HG03432 (cell line): ENCODE results near the gene PRR18.
A peak's percentile ranks its signal among the peaks of the same experiment; 100 is the strongest.
"Not testable (repeated sequence)": the region's sequence is repeated elsewhere in the genome, so short reads cannot be mapped to it uniquely, and the experiment has no call there.

Source experiments
- ATAC-seq: cut with Tn5 transposase; IDR thresholded peaks from one replicate; pipeline ENCODE4 v1.9.1; 2021; ENCODE audit warnings: mild to moderate bottlenecking, moderate library complexity; ENCODE audit not compliant: unreplicated experiment

PRR18 gene

DNA sequence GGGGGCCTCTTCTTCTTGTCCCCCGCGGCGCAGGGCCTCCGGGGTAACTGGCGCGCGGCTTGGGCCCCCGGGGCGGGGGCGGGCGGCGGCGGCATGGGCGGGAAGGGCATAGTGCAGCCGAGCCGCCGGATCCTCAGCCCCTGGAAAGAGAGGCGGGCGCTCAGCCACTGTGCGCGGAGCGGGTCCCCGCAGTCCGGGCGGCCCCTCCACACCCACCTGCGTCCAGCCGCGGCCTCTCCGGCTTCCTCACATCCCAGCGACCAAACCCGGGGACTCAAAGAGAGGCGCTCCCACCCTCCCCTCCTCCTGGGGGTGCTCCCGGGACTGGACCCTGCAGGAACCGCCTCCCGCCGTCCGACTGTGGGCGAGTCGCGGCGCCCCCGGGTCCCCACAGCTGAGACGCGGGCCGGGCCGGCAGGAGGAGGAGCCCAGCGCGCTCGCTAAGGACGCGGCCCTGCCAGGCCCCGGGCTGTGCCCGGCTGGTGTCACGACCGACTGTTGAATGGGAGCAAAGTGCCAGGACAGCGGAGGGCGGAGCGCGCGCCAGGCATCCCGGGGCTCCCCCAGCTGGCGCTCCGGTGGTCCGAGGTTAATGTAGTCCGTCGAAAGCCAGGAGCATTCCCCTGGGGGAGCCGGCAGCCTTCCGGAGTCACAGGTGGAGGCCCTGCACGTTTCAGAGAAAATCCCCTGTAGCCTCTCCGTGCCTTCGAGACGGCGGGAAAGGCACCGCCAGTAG, at the start of gene PRR18:
PRR18 (minus strand) TSS at position 360 of the 736 bp plus-strand sequence; CDS start at position 110, 250 bp downstream.
- peak; percentile 66 for ATAC-seq

- no peak for ATAC-seq
These were observed 47.4 kb upstream of the PRR18 start for GRCh38 chr6:166355552-166355951.

GRCh38 chr6:166354965-166355364, 46.8 kb upstream of the PRR18 start:
- ATAC-seq, result no peak

- ATAC-seq, result no peak
These were observed 46.0 kb upstream of the PRR18 start for GRCh38 chr6:166354143-166354542.

DNA sequence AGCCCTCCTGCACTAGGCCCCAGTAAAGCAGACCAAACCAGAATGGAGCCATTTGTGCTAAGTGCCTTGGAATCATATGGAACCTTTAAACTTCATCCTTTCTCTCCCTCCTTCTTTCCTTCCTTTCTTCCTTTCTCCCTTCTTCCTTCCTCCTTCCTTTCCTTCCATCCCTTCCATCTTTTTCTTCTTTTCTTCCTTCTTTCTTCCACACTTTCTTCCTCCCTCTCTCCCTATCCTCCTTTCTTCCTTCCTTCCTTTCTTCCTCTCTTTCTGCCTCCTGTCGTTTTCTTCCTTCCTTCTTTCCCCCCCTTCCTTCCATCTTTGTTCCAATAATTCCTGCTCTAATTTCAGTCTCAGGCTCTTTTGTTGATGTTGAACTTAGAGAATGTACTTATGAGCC, 45.3 kb upstream of the PRR18 start:
- ATAC-seq, result no peak

- ATAC-seq, result no peak
These were observed 44.7 kb upstream of the PRR18 start for GRCh38 chr6:166352923-166353322.

- ATAC-seq, result peak; percentile 99
These were observed 43.6 kb upstream of the PRR18 start for GRCh38 chr6:166351715-166352285.

GRCh38 chr6:166348305-166348949, 40.2 kb upstream of the PRR18 start:
- ATAC-seq, result no peak

DNA sequence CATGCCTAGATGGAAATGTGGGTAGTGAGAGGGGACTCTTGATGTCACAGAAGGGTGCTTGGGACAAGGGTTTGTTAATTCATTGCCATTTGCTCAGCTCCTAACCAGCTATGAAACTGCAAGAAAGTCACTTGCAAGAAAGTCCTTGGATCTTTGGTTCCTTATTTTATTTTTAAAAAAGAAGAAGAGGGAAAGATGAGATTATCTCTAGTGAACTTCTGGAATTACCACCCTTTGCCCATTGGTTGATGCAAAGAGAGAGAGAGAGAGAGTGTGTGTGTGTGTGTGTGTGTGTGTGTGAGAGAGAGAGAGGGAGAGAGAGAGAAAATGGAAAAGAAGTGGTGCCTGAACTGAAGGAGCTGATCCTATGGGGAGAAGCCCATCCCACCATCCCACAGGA, 38.8 kb upstream of the PRR18 start:
- ATAC-seq, result no peak

GRCh38 chr6:166346449-166346848, 38.3 kb upstream of the PRR18 start:
- ATAC-seq, result no peak

DNA sequence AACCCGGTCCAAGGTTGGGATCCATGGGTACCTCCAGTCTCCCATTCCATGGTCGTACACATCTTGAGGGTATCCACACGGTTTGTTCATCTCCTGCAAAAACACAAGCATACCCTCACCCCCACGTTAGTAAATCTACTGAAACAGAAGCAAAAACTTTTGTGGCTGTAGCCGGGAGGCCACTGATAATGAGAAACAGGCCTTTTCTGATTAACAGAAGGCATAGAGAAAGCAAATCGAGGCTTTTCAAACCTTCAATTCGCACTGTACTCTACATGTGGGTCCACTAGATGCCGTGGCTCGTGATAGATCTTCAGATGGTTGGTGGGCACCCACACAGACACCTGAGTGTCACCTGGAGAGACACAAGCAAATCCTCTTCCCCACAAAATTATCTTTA, 37.5 kb upstream of the PRR18 start:
- ATAC-seq, result not testable (repeated sequence)

- ATAC-seq, result not testable (repeated sequence)
These were observed 36.7 kb upstream of the PRR18 start for GRCh38 chr6:166344921-166345320.

- no peak for ATAC-seq
These were observed 36.0 kb upstream of the PRR18 start for GRCh38 chr6:166344240-166344639.

- ATAC-seq, result peak; percentile 18
These were observed 34.9 kb upstream of the PRR18 start for GRCh38 chr6:166343150-166343487.

GRCh38 chr6:166342349-166343149, 34.4 kb upstream of the PRR18 start, which contains the start of gene SFT2D1:
TSS of gene SFT2D1 (minus strand) at chr6:166342545. CDS start at chr6:166342481, 64 bp downstream.
- ATAC-seq, result peak; percentile 95

- no peak for ATAC-seq
These were observed 33.8 kb upstream of the PRR18 start for GRCh38 chr6:166341977-166342348.

- ATAC-seq, result no peak
These were observed 33.3 kb upstream of the PRR18 start for GRCh38 chr6:166341464-166341863.

DNA sequence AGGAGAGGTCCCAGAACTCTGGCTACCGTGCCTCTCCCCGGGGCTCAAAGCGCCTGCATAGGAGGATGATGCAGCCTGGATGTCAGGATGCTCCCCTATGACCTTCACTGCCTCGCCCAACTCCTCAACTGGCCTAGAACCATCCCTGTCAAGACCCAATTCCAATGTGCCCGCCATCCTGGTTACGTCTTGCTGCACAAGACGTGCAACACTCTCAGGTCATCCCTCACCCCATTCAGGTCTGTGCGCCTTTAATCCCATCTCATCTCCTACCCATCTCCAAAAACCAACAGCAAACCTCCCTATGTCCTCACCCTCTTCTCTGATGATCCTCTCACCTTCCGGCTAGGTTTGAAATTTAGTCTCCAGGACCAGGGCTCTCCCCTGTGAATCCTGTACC, 30.7 kb upstream of the PRR18 start:
- ATAC-seq, result no peak

- ATAC-seq, result no peak
These were observed 28.7 kb upstream of the PRR18 start for GRCh38 chr6:166336847-166337246.

GRCh38 chr6:166335378-166336302, 27.4 kb upstream of the PRR18 start:
- ATAC-seq, result peak; percentile 53
